ENCODE results near the gene HDC.

DNA sequence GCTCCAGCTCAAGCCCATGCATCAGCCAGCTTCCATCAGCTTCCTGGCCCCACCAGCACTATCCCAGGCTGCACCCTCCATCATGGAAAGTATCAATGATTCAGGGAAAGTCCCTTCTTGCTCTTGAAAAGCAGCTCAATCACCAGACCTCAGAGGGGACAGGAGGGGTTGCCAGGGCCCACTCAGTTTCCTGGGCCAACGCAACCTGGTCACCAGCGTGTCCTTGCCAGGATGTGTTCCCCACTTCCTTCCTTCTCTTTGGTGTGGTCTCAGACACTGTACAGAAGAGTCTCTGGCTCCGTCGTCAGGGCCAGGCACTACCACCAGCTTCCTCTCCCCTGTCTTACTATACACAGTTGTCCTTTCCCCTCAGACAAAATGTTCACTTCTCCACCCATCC, 3.0 kb downstream of the HDC start:
- TF ChIP-seq, protein P1, sequence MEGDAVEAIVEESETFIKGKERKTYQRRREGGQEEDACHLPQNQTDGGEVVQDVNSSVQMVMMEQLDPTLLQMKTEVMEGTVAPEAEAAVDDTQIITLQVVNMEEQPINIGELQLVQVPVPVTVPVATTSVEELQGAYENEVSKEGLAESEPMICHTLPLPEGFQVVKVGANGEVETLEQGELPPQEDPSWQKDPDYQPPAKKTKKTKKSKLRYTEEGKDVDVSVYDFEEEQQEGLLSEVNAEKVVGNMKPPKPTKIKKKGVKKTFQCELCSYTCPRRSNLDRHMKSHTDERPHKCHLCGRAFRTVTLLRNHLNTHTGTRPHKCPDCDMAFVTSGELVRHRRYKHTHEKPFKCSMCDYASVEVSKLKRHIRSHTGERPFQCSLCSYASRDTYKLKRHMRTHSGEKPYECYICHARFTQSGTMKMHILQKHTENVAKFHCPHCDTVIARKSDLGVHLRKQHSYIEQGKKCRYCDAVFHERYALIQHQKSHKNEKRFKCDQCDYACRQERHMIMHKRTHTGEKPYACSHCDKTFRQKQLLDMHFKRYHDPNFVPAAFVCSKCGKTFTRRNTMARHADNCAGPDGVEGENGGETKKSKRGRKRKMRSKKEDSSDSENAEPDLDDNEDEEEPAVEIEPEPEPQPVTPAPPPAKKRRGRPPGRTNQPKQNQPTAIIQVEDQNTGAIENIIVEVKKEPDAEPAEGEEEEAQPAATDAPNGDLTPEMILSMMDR (IDR thresholded peaks at IDR 0.05; ENCODE audit: borderline replicate concordance, extremely low read depth, low read length, poor library complexity, severe bottlenecking) = no peak
- no peak for TF ChIP-seq EZH2 (IDR thresholded peaks at IDR 0.05; ENCODE audit: borderline replicate concordance, low read depth, low read length, severe bottlenecking)
